ENCODE data around the gene RNU6-1. TPM values are rescaled to one million over a fixed set of nuclear protein-coding genes. Genes with fewer than 3 reads are reported as not detected.
A peak's percentile ranks its signal among the peaks of the same experiment; 100 is the strongest.

The RNU6-1 gene
- total RNA-seq, 3 donors from 2014 or later, result not detected

DNA sequence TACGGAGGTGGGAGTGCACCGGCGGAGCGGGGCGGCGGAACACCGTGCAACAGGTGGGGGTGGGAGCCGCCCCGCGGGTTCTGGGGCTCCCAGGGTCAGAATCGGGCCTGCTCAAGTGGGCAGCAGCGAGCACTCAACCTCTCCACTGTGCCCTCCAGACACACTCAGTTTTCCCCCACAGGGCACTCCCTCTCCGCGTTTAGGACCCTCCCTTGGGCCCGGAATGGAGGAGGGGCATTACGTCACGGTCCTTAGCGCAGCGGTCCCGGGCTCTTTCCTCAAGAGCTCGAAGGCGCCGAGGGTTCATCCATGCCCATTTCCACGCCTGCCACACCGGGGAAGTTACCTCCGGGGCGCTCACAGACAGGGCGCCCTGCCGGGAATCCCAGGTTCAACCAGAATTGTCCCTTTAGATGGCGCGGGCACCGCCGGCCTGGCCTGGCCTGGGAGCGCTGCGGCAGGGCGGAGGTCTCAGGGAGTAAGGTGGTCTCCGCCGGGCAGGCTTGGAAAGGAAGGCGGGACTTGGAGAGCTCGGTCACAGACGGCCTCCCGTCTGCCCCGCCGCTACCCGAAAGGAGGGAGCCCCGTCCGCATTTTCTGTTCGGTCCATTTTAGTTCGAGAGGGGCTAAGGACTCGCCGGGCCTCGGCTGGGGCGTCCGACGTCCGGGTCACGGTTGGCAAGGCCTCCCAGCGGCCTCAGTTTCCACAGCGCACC, 5.1 kb downstream of the RNU6-1 start:
- H3K27ac ChIP-seq, result no peak overlapping the region
- no peak for DNase-seq (ENCODE audit: low spot score in 2 of 2)
- peaks cover 13 to 16% of the 10 kb centered on the region in 2 donors for H3K4me1 ChIP-seq
- TF ChIP-seq, protein P1, sequence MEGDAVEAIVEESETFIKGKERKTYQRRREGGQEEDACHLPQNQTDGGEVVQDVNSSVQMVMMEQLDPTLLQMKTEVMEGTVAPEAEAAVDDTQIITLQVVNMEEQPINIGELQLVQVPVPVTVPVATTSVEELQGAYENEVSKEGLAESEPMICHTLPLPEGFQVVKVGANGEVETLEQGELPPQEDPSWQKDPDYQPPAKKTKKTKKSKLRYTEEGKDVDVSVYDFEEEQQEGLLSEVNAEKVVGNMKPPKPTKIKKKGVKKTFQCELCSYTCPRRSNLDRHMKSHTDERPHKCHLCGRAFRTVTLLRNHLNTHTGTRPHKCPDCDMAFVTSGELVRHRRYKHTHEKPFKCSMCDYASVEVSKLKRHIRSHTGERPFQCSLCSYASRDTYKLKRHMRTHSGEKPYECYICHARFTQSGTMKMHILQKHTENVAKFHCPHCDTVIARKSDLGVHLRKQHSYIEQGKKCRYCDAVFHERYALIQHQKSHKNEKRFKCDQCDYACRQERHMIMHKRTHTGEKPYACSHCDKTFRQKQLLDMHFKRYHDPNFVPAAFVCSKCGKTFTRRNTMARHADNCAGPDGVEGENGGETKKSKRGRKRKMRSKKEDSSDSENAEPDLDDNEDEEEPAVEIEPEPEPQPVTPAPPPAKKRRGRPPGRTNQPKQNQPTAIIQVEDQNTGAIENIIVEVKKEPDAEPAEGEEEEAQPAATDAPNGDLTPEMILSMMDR (IDR thresholded peaks at IDR 0.05), result no peak
- TF ChIP-seq POLR2A (IDR thresholded peaks at IDR 0.05) (no peak), POLR2AphosphoS5 (IDR thresholded peaks at IDR 0.05) (no peak)
- intact Hi-C loops (cut with DNase I; ENCODE audit: low total_unique reads), result loop anchor here (10.0 kb wide), 2 partner anchors 310 to 720 kb away; partner anchors contain the start of gene C15orf61
- H3K4me3 ChIP-seq, result peak overlapping the region; percentile 39 to 71 (median 46)
- H3K27me3 ChIP-seq, result peaks cover 13 to 65% of the 10 kb centered on the region in 2 donors
- H3K36me3 ChIP-seq, result no peaks in the 10 kb centered on the region
- H3K9me3 ChIP-seq, result no peaks in the 10 kb centered on the region

DNA sequence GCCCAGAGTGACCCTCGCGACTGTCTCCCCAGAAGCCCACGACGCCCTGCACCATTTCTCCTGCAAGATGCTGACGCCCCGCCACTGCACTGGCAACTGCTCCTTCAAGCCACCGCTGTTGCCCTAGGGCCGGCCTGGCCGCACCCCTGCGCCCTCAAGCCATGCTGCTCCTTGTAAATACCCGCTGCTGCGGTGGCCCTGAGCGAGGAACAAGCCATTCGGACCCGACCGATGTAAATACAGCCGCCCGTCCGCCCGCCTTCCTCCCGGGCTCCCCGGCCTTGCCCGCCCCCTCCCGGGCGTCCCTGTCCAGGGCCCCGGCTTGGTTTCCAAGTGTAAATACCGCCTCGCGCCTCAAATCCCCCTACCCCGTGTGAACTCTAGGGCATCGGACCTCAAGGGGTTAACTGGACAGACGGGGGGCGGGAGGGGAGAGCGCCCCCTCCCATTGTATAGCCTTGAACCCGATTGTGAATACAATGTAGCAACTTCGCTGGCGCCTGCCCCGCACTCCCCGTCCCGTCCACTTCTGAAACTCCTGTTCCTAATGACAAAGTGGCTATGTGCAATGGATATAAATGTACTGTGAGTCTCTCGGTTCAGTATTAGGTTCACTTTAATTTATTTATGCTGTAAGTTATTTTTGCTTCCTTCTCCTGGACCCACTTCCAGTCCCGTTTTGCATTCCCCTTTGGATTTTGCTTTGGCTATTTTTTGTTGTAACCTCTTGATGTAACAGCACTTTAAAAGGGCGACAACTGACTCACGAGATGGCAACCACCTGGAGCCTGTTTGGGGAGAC, 5.9 kb downstream of the RNU6-1 start:
- Histone ChIP-seq H3K27me3 (peaks cover 21 to 73% of the 10 kb centered on the region in 2 donors), H3K4me3 (peak overlapping the region; percentile 39 to 71 (median 46)), H3K9me3 (no peaks in the 10 kb centered on the region), H3K4me1 (peaks cover 13 to 17% of the 10 kb centered on the region in 2 donors), H3K36me3 (no peaks in the 10 kb centered on the region), H3K27ac (no peak overlapping the region)
- TF ChIP-seq POLR2A (IDR thresholded peaks at IDR 0.05) (no peak), POLR2AphosphoS5 (IDR thresholded peaks at IDR 0.05) (no peak)
- TF ChIP-seq, protein P1 (IDR thresholded peaks at IDR 0.05), result peak in 1 of 3 donors; percentile 10
- intact Hi-C loops (cut with DNase I; ENCODE audit: low total_unique reads), result loop anchor here (10.0 kb wide), 2 partner anchors 309 to 721 kb away; partner anchors contain the start of gene C15orf61
- peak in 1 of 2 donors; percentile 50 for DNase-seq (ENCODE audit: low spot score in 2 of 2)

DNA sequence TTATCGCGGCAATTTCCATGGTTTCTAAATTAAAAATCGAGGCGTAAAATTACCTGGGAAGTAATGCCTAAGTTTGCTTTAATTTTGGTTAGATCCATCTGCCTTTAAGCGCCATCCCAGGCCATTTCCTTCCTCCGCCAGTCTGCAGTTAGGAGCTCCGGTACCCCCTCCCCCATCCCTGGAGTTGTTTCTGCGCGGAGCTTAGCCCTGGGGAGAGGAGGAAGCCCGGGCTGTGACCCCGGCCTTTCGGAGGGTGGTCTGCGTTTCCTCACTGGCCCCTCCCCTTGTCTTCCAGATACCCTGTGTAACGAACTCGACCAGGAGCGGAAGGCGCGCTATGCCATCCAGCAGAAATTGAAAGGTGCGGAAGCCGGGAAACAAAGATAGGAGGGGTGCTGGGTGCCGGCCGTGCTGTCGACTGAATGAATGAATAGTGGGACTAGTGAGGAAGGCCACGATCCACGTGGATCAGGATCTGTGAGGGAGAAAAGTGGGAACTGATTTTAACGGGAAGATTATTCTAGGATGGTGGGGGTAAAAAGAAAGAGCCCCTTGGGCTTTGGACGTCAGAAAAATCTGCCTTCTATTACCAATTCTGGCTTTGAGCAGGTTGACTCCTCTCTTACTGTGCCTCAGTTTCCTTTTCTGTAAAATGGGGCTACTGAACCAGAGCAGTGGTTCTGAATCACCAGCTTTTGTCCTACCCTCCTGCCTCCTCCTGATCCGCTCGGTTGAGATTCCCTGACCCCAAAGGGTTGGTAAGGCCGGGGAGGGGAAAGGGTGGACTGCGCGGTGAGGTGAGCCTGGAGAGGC, 6.7 kb downstream of the RNU6-1 start:
- H3K27me3 ChIP-seq, result peaks cover 22 to 81% of the 10 kb centered on the region in 2 donors
- no peak for DNase-seq (ENCODE audit: low spot score in 2 of 2)
- peaks cover 13 to 25% of the 10 kb centered on the region in 2 donors for H3K4me1 ChIP-seq
- TF ChIP-seq POLR2A (IDR thresholded peaks at IDR 0.05), result no peak
- TF ChIP-seq, protein P1 (IDR thresholded peaks at IDR 0.05), result no peak
- TF ChIP-seq POLR2AphosphoS5 (IDR thresholded peaks at IDR 0.05), result no peak
- H3K9me3 ChIP-seq, result no peaks in the 10 kb centered on the region
- intact Hi-C loops (cut with DNase I; ENCODE audit: low total_unique reads), result loop anchor here (10.0 kb wide), 2 partner anchors 308 to 722 kb away; partner anchors contain the start of gene C15orf61
- H3K27ac ChIP-seq, result no peak overlapping the region
- H3K4me3 ChIP-seq, result peak overlapping the region; percentile 11 to 71 (median 46)
- no peaks in the 10 kb centered on the region for H3K36me3 ChIP-seq

DNA sequence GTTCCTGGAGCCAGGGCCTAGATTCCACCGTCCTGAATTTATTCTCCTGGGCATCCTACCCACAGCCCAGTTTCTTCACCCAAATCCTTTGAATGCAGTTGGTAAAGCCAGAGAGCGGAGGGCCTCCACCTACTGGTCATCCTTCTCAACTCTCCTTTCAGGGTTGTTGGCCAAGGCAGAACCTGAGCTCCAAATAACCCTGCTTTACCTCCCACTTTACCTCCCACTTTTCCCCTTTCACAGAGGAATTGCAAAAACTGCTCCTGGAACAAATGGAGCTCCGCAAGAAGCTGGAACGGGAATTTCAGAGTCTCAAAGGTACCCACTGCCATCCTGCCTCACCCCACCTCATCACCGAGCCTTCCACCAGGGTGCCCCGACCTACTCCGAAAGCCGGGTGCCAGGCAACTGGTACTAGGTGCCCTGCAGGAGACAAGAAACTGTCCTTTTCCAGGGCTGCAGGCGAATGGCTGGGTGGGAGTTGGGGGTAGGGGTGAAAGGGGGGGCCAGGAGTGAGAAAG, 7.8 kb downstream of the RNU6-1 start:
- peaks cover 30 to 91% of the 10 kb centered on the region in 2 donors for H3K27me3 ChIP-seq
- intact Hi-C loops (cut with DNase I; ENCODE audit: low total_unique reads), result loop anchor here (10.0 kb wide), 2 partner anchors 307 to 723 kb away; partner anchors contain the start of gene C15orf61
- peak in 1 of 2 donors; percentile 49 for DNase-seq (ENCODE audit: low spot score in 2 of 2)
- H3K4me1 ChIP-seq, result peaks cover 13 to 28% of the 10 kb centered on the region in 2 donors
- H3K4me3 ChIP-seq, result no peak overlapping the region
- no peaks in the 10 kb centered on the region for H3K9me3 ChIP-seq
- no peak overlapping the region for H3K27ac ChIP-seq
- H3K36me3 ChIP-seq, result no peaks in the 10 kb centered on the region
- no peak for TF ChIP-seq POLR2AphosphoS5 (IDR thresholded peaks at IDR 0.05)
- TF ChIP-seq POLR2A (IDR thresholded peaks at IDR 0.05), result no peak
- TF ChIP-seq, protein P1 (IDR thresholded peaks at IDR 0.05), result no peak

Data from breast epithelium (tissue), 4 donors.